Measurements from ENCODE around the gene GPR142. TPM values are rescaled to one million over a fixed set of nuclear protein-coding genes. Genes with fewer than 3 reads are reported as not detected.

GPR142 gene
- total RNA-seq, 1 experiment from 2014 or later = not detected

- in situ Hi-C loops (cut with HindIII; ENCODE audit: low pct_unique_long_range_greater_than_20kb, low sequenced_read_pairs) = no loop called here
- DNase-seq (ENCODE audit: low read depth) = peak; percentile 42
Measured at GRCh38 chr17:74361230-74362068, 5.9 kb upstream of the GPR142 start, which contains the start of gene BTBD17. BTBD17 (minus strand) TSS chr17:74361868; CDS start chr17:74361819, 49 bp downstream.

- DNase-seq (ENCODE audit: low read depth) = no peak
- in situ Hi-C loops (cut with HindIII; ENCODE audit: low pct_unique_long_range_greater_than_20kb, low sequenced_read_pairs) = no loop called here
Measured at GRCh38 chr17:74362069-74362405, 5.3 kb upstream of the GPR142 start.

DNA sequence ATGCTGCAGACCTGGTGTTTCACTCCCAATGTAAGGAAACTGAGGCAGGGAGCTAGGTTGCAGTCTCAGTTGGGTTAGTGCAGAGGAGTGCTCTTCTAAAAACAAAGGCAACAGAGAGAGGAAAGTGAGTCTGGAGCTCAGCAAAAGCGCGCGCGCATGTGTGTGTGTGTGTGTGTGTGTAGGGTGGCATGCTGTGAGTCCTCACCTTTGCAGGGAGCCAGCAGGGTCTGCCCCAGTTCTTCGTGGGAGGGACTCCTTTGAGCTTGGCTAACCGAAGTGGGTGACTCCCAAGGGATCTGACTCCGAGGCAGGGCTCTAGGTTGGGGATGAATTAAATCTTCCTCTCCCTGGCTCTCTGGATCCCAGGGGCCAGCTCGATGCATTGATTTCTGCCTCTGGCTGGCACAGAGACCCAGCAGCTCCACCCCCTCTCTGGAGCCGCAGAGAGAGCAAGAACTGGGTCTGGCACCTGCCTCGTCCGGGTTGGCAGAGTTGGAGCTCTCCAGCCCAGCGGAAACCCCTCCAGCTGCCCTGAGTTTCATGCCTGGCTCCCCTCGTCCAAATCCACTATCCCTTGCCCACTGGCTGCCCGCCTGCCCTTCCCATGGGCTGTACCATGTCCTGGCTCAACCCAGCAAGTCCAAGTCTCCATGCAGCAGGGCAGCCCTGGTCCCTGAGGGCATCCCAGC, 4.4 kb upstream of the GPR142 start:
- DNase-seq (ENCODE audit: low read depth) = no peak
- in situ Hi-C loops (cut with HindIII; ENCODE audit: low pct_unique_long_range_greater_than_20kb, low sequenced_read_pairs) = no loop called here

DNA sequence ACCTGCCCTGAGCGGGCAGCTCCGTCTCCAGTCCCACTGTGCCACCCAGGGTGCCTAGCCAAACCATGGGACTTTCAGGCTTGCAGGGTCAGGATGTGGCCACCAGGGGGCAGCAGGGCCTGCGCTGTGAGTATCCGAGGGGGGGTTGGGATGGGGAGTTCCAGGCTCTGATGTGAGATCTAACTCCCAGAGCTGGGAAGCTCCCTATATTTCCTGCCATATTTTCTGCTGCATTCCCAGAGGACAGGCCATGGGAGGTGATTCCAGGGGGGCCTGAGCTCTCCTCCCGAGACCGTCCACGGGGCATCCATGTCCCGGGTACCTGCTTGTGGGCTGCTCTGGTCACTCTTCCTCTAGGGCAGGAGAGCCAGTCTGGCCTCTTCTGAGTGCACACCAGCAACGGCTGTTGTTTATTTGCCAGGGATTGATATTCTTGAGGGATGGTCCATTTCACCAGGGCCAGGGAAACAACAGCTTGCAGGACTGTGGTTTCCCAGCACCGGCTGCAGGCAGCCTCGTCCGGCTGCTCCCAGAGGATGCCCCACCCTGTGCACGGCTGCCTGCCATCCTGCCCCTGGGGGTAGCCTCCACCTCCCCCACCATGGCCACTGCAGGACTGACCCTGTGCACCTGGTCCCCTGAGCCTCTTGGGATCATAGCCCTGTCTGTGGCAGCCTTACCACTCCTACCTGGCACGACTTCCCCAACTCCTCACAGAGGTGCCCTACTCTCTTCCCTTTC, 1.2 kb downstream of the GPR142 start:
- in situ Hi-C loops (cut with HindIII; ENCODE audit: low pct_unique_long_range_greater_than_20kb, low sequenced_read_pairs) = no loop called here
- peak; percentile 41 for DNase-seq (ENCODE audit: low read depth)

- in situ Hi-C loops (cut with HindIII; ENCODE audit: low pct_unique_long_range_greater_than_20kb, low sequenced_read_pairs) = no loop called here
Measured at GRCh38 chr17:74369221-74369620, 1.9 kb downstream of the GPR142 start.

DNA sequence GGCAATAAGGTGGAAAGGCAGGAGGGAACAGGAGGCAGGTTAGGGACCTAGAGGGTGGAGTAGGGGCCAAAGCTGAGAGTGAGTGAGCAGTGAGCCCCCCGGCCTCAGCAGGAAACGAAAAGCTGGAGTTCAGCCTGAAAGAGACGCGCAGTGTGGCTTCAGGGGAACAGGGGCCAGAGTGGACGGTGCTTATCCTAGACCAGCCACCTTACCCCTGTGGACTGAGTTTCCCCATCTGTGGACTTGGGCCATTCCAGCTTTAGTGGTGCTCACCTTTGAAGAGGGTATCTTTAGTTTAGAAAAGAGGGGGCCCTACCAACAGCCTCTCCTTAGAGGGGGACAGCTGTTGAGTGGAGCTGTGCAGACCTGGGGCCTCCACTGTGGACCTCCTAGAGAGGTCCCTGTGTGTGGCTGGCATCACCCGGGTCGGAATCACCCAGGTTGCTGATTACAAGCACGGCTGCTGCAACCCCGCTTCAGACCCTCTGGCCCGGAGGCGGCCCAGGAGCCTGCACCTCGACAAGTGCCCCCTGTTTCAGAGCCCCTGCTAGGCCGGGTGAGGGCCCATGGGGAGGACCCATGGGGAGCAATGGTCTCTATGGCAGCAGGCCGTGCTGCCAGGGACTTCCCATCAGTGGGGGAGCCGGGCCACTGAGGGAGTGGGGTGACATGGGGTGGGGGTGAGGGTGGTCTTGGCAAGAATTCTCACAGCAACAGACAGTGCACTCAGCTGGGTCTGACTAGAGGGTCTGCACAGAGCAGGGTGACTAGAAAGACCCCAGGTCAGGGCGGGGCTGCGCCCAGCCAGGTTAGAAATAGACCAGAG, 2.6 kb downstream of the GPR142 start:
- in situ Hi-C loops (cut with HindIII; ENCODE audit: low pct_unique_long_range_greater_than_20kb, low sequenced_read_pairs) = no loop called here
- DNase-seq (ENCODE audit: low read depth) = no peak

More at GRCh38 chr17:74369221-74369620, 1.9 kb downstream of the GPR142 start:
- no peak for DNase-seq (ENCODE audit: low read depth)

GRCh38 chr17:74371653-74372147, 4.4 kb downstream of the GPR142 start:
- in situ Hi-C loops (cut with HindIII; ENCODE audit: low pct_unique_long_range_greater_than_20kb, low sequenced_read_pairs) = no loop called here
- DNase-seq (ENCODE audit: low read depth) = no peak

DNA sequence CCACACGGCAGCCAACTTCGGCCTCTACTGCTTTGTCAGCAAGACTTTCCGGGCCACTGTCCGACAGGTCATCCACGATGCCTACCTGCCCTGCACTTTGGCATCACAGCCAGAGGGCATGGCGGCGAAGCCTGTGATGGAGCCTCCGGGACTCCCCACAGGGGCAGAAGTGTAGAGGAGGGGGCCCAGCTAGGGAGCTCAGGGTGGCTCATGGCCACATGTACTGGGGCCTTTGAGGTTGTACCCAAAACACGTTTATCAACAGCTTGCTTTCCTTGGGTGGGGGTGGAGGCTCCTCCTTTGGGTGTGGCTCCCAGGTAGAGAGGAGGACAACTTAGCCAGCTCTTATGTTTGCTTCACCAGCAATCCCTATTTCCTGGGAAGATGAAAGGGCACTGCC, 5.1 kb downstream of the GPR142 start:
- in situ Hi-C loops (cut with HindIII; ENCODE audit: low pct_unique_long_range_greater_than_20kb, low sequenced_read_pairs) = no loop called here
- no peak for DNase-seq (ENCODE audit: low read depth)

- in situ Hi-C loops (cut with HindIII; ENCODE audit: low pct_unique_long_range_greater_than_20kb, low sequenced_read_pairs) = no loop called here
- DNase-seq (ENCODE audit: low read depth) = no peak
Measured at GRCh38 chr17:74373838-74374606, 6.7 kb downstream of the GPR142 start.

- DNase-seq (ENCODE audit: low read depth) = no peak
- in situ Hi-C loops (cut with HindIII; ENCODE audit: low pct_unique_long_range_greater_than_20kb, low sequenced_read_pairs) = no loop called here
Measured at GRCh38 chr17:74374858-74375257, 7.6 kb downstream of the GPR142 start.

DNA sequence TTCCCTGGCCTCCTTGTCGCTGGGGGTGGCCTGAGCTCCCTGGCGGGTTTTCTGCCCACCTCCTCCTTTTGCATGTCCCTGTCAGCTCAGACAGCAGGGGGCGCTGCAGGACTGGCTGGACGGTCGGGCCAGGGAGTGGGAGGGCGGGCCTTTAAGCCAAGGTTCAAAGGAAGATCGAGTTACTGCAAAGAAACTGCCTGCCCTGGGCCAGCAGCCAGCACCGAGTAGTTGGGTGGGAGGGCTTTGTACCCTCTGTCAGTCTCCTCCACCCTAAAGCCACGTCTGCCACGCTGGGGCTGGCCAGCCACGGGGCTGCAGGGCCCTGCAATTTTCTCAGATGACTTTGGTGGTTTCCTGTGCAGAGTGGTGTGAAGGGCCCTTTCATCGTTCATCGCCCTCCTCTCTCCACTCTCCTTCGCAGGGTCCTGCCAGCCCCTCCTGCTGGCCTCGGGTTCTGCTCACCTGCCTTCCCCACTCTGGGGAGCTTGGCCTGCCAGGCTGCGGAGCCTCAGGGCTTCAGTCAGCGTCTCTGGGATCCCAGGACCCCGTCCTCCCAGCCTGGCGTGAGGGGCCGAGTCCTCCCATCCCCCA, 12.3 kb downstream of the GPR142 start:
- in situ Hi-C loops (cut with HindIII; ENCODE audit: low pct_unique_long_range_greater_than_20kb, low sequenced_read_pairs) = no loop called here
- DNase-seq (ENCODE audit: low read depth) = peak; percentile 78

- in situ Hi-C loops (cut with HindIII; ENCODE audit: low pct_unique_long_range_greater_than_20kb, low sequenced_read_pairs) = no loop called here
- DNase-seq (ENCODE audit: low read depth) = peak; percentile 54
Measured at GRCh38 chr17:74380086-74380958, 13.0 kb downstream of the GPR142 start.

DNA sequence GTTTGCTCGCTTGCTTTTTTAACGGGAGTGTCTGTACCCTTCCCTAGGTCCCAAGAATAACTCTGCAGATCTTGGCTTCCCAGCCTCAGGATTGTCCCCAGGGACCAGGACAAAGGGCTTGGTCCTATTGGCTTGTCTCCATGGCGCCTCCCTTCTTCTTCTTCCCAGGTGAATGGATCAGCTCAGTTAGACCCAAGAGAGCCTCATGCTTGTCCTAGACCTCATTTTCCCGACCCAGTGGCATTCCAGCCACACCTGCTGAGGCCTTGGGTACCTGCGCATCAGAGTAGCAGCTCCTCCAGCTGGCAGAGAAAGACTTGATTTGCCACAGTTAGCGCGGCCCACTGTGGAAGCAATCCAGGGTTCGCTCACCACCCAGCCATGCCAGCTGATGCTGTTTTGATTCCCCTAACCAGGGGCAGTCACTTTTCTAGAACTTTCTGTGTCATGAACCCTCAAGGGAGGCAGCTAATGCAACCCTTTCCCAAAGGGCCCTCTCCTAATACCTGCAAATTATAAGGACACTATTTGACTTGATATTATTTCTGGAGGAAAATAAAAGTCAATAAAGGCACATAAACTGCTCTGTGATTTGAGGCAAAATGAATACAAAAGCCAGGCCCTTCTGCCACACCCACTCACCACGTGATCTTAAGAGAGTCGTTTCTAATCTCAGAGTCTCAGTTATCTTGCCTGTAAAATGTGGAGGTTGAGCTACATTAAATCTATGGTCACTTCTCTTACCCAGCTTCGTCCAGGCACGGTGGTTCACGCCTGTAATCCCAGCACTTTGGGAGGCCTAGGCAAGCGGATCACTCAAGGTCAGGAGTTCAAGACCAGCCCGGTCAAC, 13.9 kb downstream of the GPR142 start:
- no peak for DNase-seq (ENCODE audit: low read depth)
- in situ Hi-C loops (cut with HindIII; ENCODE audit: low pct_unique_long_range_greater_than_20kb, low sequenced_read_pairs) = no loop called here

DNA sequence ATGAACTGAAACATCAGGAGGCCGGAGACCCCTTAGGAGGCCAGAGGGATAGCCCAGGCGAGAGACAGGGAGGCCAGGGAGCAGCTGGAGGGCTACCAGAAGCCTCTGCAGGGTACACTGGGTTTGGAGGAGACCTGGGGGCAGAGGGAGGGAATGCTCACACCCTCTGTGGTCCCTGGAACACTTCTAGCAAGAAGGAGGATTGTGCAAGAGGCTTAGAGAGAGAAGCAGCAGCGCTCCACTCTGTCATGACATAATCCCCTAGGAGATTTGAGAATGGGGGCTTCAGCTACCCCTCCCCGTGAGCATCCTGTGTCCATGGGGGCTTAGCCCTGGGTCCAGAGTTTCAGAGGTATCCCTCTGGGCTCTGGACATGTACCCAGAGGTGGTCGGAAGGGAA, 15.8 kb downstream of the GPR142 start:
- in situ Hi-C loops (cut with HindIII; ENCODE audit: low pct_unique_long_range_greater_than_20kb, low sequenced_read_pairs) = no loop called here
- DNase-seq (ENCODE audit: low read depth) = no peak

- in situ Hi-C loops (cut with HindIII; ENCODE audit: low pct_unique_long_range_greater_than_20kb, low sequenced_read_pairs) = no loop called here
- DNase-seq (ENCODE audit: low read depth) = no peak
Measured at GRCh38 chr17:74385201-74385600, 17.9 kb downstream of the GPR142 start.

Measured in Caki2 (cell line).